ENCODE measurements around the gene KDF1. TPM values are rescaled to one million over a fixed set of nuclear protein-coding genes. Genes with fewer than 3 reads are reported as not detected.
A peak's percentile ranks its signal among the peaks of the same experiment; 100 is the strongest.
"Not testable (repeated sequence)": the region's sequence is repeated elsewhere in the genome, so short reads cannot be mapped to it uniquely, and the experiment has no call there.

Gene KDF1
- total and polyA plus RNA-seq, 2 donors (not counting 3 experiments of a cell fraction or from before 2014, with no cell fraction given): not detected

- Histone ChIP-seq H3K27ac (ENCODE audit: insufficient read depth, low read depth, low read length) (no peak overlapping the region), H3K36me3 (ENCODE audit: control insufficient read depth in 2 of 2, extremely low read depth in 1 of 2, insufficient read depth in 2 of 2, low read length in 2 of 2) (peaks cover 9 to 17% of the 10 kb centered on the region in 2 experiments)
- peak; percentile 33 for FAIRE-seq
Measured at GRCh38 chr1:26949266-26949925, 10.9 kb downstream of the KDF1 start.

DNA sequence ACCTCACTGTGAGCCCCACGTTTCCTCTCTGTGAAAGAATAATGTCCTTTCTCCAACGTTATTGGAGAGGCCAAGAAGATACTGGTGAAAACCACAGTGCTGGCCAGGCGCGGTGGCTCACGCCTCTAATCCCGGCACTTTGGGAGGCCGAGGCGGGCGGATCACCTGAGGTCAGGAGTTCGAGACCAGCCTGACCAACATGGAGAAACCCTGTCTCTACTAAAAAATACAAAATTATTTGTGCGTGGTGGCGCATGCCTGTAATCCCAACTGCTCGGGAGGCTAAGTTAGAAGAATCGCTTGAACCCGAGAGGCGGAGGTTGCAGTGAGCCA lies 11.6 kb downstream of the KDF1 start:
- H3K4me3 ChIP-seq (replicated peaks in 1 of 3; ENCODE audit: insufficient read depth in 1 of 3, low read depth in 1 of 3, low read length in 3 of 3); H3K4me2 ChIP-seq (ENCODE audit: insufficient read depth, low read length); H3K9me3 ChIP-seq (replicated peaks; ENCODE audit: control insufficient read depth, insufficient read depth, low read length); H3K9ac ChIP-seq (replicated peaks; ENCODE audit: extremely low read depth, insufficient read depth, low read length); BruUV-seq (replicated peaks); intact Hi-C loops (cut with micrococcal nuclease); POLR2A ChIA-PET; DNase-seq (ENCODE audit: low read depth, low spot score); H4K20me1 ChIP-seq (replicated peaks; ENCODE audit: control insufficient read depth, extremely low read depth, insufficient read depth, low read length); H2AFZ ChIP-seq (ENCODE audit: low read depth, low read length); H3K27me3 ChIP-seq (ENCODE audit: control insufficient read depth in 2 of 2, insufficient read depth in 2 of 2, low read length in 2 of 2); FAIRE-seq; H3K4me1 ChIP-seq (ENCODE audit: control insufficient read depth, extremely low read depth, insufficient read depth, low read length); dilution Hi-C loops (cut with MboI; ENCODE audit: extremely low pct_ligation_motif_present, low sequenced_read_pairs); H3K27ac ChIP-seq (ENCODE audit: insufficient read depth, low read depth, low read length); H3K9me1 ChIP-seq (replicated peaks; ENCODE audit: control insufficient read depth, extremely low read depth, insufficient read depth, low read length); H3K79me2 ChIP-seq (ENCODE audit: control insufficient read depth, insufficient read depth, low read length): not testable (repeated sequence)
- peaks cover 9 to 23% of the 10 kb centered on the region in 2 experiments for H3K36me3 ChIP-seq (ENCODE audit: control insufficient read depth in 2 of 2, extremely low read depth in 1 of 2, insufficient read depth in 2 of 2, low read length in 2 of 2)
- CTCF ChIA-PET: interaction anchor here (1.1 kb wide), 1 partner anchor 148 kb away, joined by 4 read pairs; no protein-coding TSS in a partner anchor

More at GRCh38 chr1:26949266-26949925, 10.9 kb downstream of the KDF1 start:
- DNase-seq (ENCODE audit: low read depth, low spot score): peak; percentile 26
- Histone ChIP-seq H4K20me1 (replicated peaks; ENCODE audit: control insufficient read depth, extremely low read depth, insufficient read depth, low read length) (no peaks in the 10 kb centered on the region), H3K79me2 (ENCODE audit: control insufficient read depth, insufficient read depth, low read length) (no peaks in the 10 kb centered on the region), H3K4me3 (replicated peaks in 1 of 3; ENCODE audit: insufficient read depth in 1 of 3, low read depth in 1 of 3, low read length in 3 of 3) (no peak overlapping the region), H3K9me1 (replicated peaks; ENCODE audit: control insufficient read depth, extremely low read depth, insufficient read depth, low read length) (no peaks in the 10 kb centered on the region), H2AFZ (ENCODE audit: low read depth, low read length) (no peak overlapping the region), H3K9ac (replicated peaks; ENCODE audit: extremely low read depth, insufficient read depth, low read length) (no peak overlapping the region), H3K4me1 (ENCODE audit: control insufficient read depth, extremely low read depth, insufficient read depth, low read length) (peaks cover 8% of the 10 kb centered on the region), H3K27me3 (ENCODE audit: control insufficient read depth in 2 of 2, insufficient read depth in 2 of 2, low read length in 2 of 2) (no peaks in the 10 kb centered on the region), H3K4me2 (ENCODE audit: insufficient read depth, low read length) (no peak overlapping the region), H3K9me3 (replicated peaks; ENCODE audit: control insufficient read depth, insufficient read depth, low read length) (no peaks in the 10 kb centered on the region)
- intact Hi-C loops (cut with micrococcal nuclease): no loop called here
- BruUV-seq (replicated peaks): no TSS peak
- ChIA-PET POLR2A (no interaction called here), CTCF (interaction anchor here (1.5 kb wide), 1 partner anchor 14 kb away, joined by 3 read pairs; no protein-coding TSS in a partner anchor)
- dilution Hi-C loops (cut with MboI; ENCODE audit: extremely low pct_ligation_motif_present, low sequenced_read_pairs): no loop called here
- TF ChIP-seq EZH2 (IDR thresholded peaks at IDR 0.05; ENCODE audit: borderline replicate concordance, low read depth, low read length, severe bottlenecking) (no peak), MYC (IDR thresholded peaks at IDR 0.05; ENCODE audit: low read depth, low read length) (no peak), POLR2AphosphoS5 (IDR thresholded peaks at IDR 0.05; ENCODE audit: insufficient read depth, low read depth, low read length) (no peak)

All from endothelial cell of umbilical vein (primary cell).